CD4-positive, alpha-beta T cell treated with Interferon alpha-2 for 1 hour (primary cell): ENCODE data around the gene ARL8B.

ENCODE experiments used
- DNase-seq, 2 donors: peaks; one replicate each; pipeline ENCODE4 v3.0.0-alpha.2; 2020 to 2022

Gene ARL8B

GRCh38 chr3:5187920-5188418 is 65.9 kb downstream of the ARL8B start:
- DNase-seq = peak; percentile 32 to 58

- peak; percentile 68 to 72 for DNase-seq
Observed at GRCh38 chr3:5188419-5189221, 66.5 kb downstream of the ARL8B start.

GRCh38 chr3:5190147-5190791 is 68.2 kb downstream of the ARL8B start:
- DNase-seq = peak in 1 of 2 donors; percentile 50

- peak in 1 of 2 donors; percentile 24 for DNase-seq
Observed at GRCh38 chr3:5191555-5192304, 69.6 kb downstream of the ARL8B start.

GRCh38 chr3:5192571-5193365 is 70.7 kb downstream of the ARL8B start:
- no peak for DNase-seq

GRCh38 chr3:5194341-5194740 is 72.2 kb downstream of the ARL8B start:
- no peak for DNase-seq

- DNase-seq = peak; percentile 38 to 64
Observed at GRCh38 chr3:5194801-5195509, 72.9 kb downstream of the ARL8B start.

- DNase-seq = peak; percentile 47 to 54
Observed at GRCh38 chr3:5195605-5196004, 73.5 kb downstream of the ARL8B start.

GRCh38 chr3:5197022-5197421 is 74.9 kb downstream of the ARL8B start:
- DNase-seq = no peak

- DNase-seq = peak; percentile 47 to 68
Observed at GRCh38 chr3:5197470-5198312, 75.6 kb downstream of the ARL8B start.

GRCh38 chr3:5198313-5198677 is 76.2 kb downstream of the ARL8B start:
- no peak for DNase-seq

GRCh38 chr3:5198986-5199731 is 77.1 kb downstream of the ARL8B start:
- DNase-seq = peak; percentile 54 to 72

- DNase-seq = no peak
Observed at GRCh38 chr3:5201536-5201935, 79.4 kb downstream of the ARL8B start.

GRCh38 chr3:5202222-5202621 is 80.1 kb downstream of the ARL8B start:
- no peak for DNase-seq

- DNase-seq = peak in 1 of 2 donors; percentile 20
Observed at GRCh38 chr3:5205165-5205941, 83.3 kb downstream of the ARL8B start.

- no peak for DNase-seq
Observed at GRCh38 chr3:5210926-5211325, 88.8 kb downstream of the ARL8B start.

- no peak for DNase-seq
Observed at GRCh38 chr3:5212628-5213573, 90.8 kb downstream of the ARL8B start.

- DNase-seq = no peak
Observed at GRCh38 chr3:5213574-5213966, 91.5 kb downstream of the ARL8B start.
